Endothelial cell of umbilical vein (primary cell): ENCODE data around the gene TNRC6C. TPM values are rescaled to one million over a fixed set of nuclear protein-coding genes. Genes with fewer than 3 reads are reported as not detected.

Experiments used
- BruUV-seq: library from RNA; stranded (reverse); fragments of 400-500 nt; replicated peaks from 2 replicates; lab custom pipeline; 2021; lab: Mats Ljungman, UMichigan
- CTCF ChIA-PET: fragments of 300-600, 350-600 bp; sonication (Branson Sonifier 250); formaldehyde crosslinking; loops from one replicate; lab custom pipeline; 2021; ENCODE audit warnings: antibody characterized with exemption, inconsistent platforms; lab: Charles Lee
- POLR2A ChIA-PET: fragments of 300-600, 350-600 bp; sonication (Branson Sonifier 250); formaldehyde crosslinking; loops from one replicate; lab custom pipeline; 2021; ENCODE audit warnings: antibody characterized with exemption, inconsistent platforms; lab: Charles Lee
- DNase-seq: peaks from one replicate; pipeline ENCODE4 v3.0.0-alpha.2; 2011; ENCODE audit warnings: low read depth, low spot score
- FAIRE-seq: peaks from 2 replicates; lab custom pipeline; 2011; peaks lifted over from hg19 to GRCh38; lab: Jason Lieb, UNC
- H2AFZ ChIP-seq: 2 replicates; pipeline ENCODE4 v1.6.0; 2012; ENCODE audit warnings: low read depth, low read length, control low read depth, inconsistent platforms
- H3K27ac ChIP-seq: 2 replicates; pipeline ENCODE4 v1.5.1; 2011; ENCODE audit warnings: low read depth, mild to moderate bottlenecking, control low read depth, low read length, moderate library complexity; ENCODE audit not compliant: insufficient read depth
- H3K27me3 ChIP-seq, 2 experiments: 2 replicates each; pipeline versions ENCODE4 v1.6.0 to v1.6.1; 2011; ENCODE audit warnings: low read length in 2 of 2, mixed read lengths in 1 of 2; ENCODE audit not compliant: control insufficient read depth in 2 of 2, insufficient read depth in 2 of 2
- H3K36me3 ChIP-seq, 2 experiments: 2 replicates in 1 of 2; 3 replicates in 1 of 2; pipeline ENCODE4 v1.5.1; 2011; ENCODE audit warnings: low read length in 2 of 2, mild to moderate bottlenecking in 1 of 2, moderate library complexity in 1 of 2; ENCODE audit not compliant: control insufficient read depth in 2 of 2, insufficient read depth in 2 of 2; ENCODE audit errors: extremely low read depth in 1 of 2
- H3K4me1 ChIP-seq: 3 replicates; pipeline ENCODE4 v1.5.1; 2011; ENCODE audit warnings: mild to moderate bottlenecking, low read length; ENCODE audit not compliant: control insufficient read depth, insufficient read depth; ENCODE audit errors: extremely low read depth
- H3K4me2 ChIP-seq: 2 replicates; pipeline ENCODE4 v1.6.1; 2011; ENCODE audit warnings: low read length, control low read depth, mixed read lengths; ENCODE audit not compliant: insufficient read depth
- H3K4me3 ChIP-seq, 3 experiments: fragments of 200-600 bp in 1 of 3; sonication (generic), shearing (Covaris generic) in 1 of 3; replicated peaks in 1 of 3; 2 replicates each; pipeline ENCODE4 v1.5.1; 2011 to 2016; ENCODE audit warnings: control low read depth in 3 of 3, low read length in 3 of 3, mild to moderate bottlenecking in 2 of 3, inconsistent platforms in 1 of 3, low read depth in 1 of 3, moderate library complexity in 1 of 3; ENCODE audit not compliant: insufficient read depth in 1 of 3
- H3K79me2 ChIP-seq: 2 replicates; pipeline ENCODE4 v1.6.0; 2012; ENCODE audit warnings: low read length, inconsistent platforms; ENCODE audit not compliant: control insufficient read depth, insufficient read depth
- H3K9ac ChIP-seq: replicated peaks from 2 replicates; pipeline ENCODE3; 2011; ENCODE audit warnings: low read length, control low read depth; ENCODE audit not compliant: insufficient read depth; ENCODE audit errors: extremely low read depth
- H3K9me1 ChIP-seq: replicated peaks from 3 replicates; pipeline ENCODE4 v1.6.0; 2011; ENCODE audit warnings: mild to moderate bottlenecking, low read length; ENCODE audit not compliant: control insufficient read depth, insufficient read depth; ENCODE audit errors: extremely low read depth
- H3K9me3 ChIP-seq: replicated peaks from 2 replicates; pipeline ENCODE4 v1.5.1; 2012; ENCODE audit warnings: low read length, inconsistent platforms; ENCODE audit not compliant: control insufficient read depth, insufficient read depth
- H4K20me1 ChIP-seq: replicated peaks from 2 replicates; pipeline ENCODE3; 2011; ENCODE audit warnings: mild to moderate bottlenecking, low read length; ENCODE audit not compliant: control insufficient read depth, insufficient read depth; ENCODE audit errors: extremely low read depth
- CTCF ChIP-seq, 2 donors: IDR thresholded peaks; 1 replicate in 1 of 2; 2 replicates in 1 of 2; pipeline ENCODE4 v1.5.1; 2011; ENCODE audit warnings: low read length in 2 of 2, mild to moderate bottlenecking in 2 of 2, moderate library complexity in 2 of 2, control low read depth in 1 of 2, inconsistent platforms in 1 of 2, low read depth in 1 of 2; ENCODE audit not compliant: insufficient read depth in 1 of 2; ENCODE audit errors: extremely low read depth in 1 of 2
- EZH2 ChIP-seq: IDR thresholded peaks from 2 replicates; pipeline ENCODE4 v1.6.1; 2012; ENCODE audit warnings: borderline replicate concordance, low read depth, mild to moderate bottlenecking, moderate library complexity, low read length, inconsistent platforms; ENCODE audit not compliant: severe bottlenecking
- FOS ChIP-seq: IDR thresholded peaks from 2 replicates; pipeline ENCODE4 v1.6.1; 2011; ENCODE audit warnings: mild to moderate bottlenecking, low read length, moderate library complexity, borderline replicate concordance; ENCODE audit not compliant: insufficient read depth
- GATA2 ChIP-seq: IDR thresholded peaks from 2 replicates; pipeline ENCODE4 v1.7.0; 2011; ENCODE audit warnings: low read depth, mild to moderate bottlenecking, moderate library complexity, mixed read lengths, low read length; ENCODE audit not compliant: insufficient read length, insufficient read depth
- JUN ChIP-seq: IDR thresholded peaks from 2 replicates; pipeline ENCODE4 v1.6.1; 2011; ENCODE audit warnings: borderline replicate concordance, low read depth; ENCODE audit not compliant: insufficient read length, insufficient read depth
- MAX ChIP-seq: IDR thresholded peaks from 2 replicates; pipeline ENCODE4 v1.6.1; 2011; ENCODE audit not compliant: insufficient read depth, insufficient read length
- MYC ChIP-seq: IDR thresholded peaks from one replicate; pipeline ENCODE4 v1.6.1; 2011; ENCODE audit warnings: mild to moderate bottlenecking, low read depth, low read length
- POLR2A ChIP-seq: IDR thresholded peaks from 2 replicates; pipeline ENCODE4 v1.6.1; 2012; ENCODE audit warnings: low read depth, mild to moderate bottlenecking, control low read depth, low read length
- POLR2AphosphoS5 ChIP-seq: IDR thresholded peaks from 2 replicates; pipeline ENCODE4 v1.6.1; 2012; ENCODE audit warnings: low read depth, mild to moderate bottlenecking, control low read depth, low read length, moderate library complexity; ENCODE audit not compliant: insufficient read depth
- dilution Hi-C: fragments of 300-500 bp; cut with MboI; formaldehyde crosslinking; loops from one replicate; pipeline ENCODE4 v1.15.0; 2019; ENCODE audit warnings: low sequenced_read_pairs; ENCODE audit not compliant: extremely low pct_ligation_motif_present
- intact Hi-C: fragments of 100-400 bp; cut with micrococcal nuclease; formaldehyde crosslinking; loops from one replicate; pipeline ENCODE4 v1.10.0; 2022
- polyA plus RNA-seq, 4 experiments: library from polyadenylated mRNA; depleted of rRNA in 3 of 4; stranded (reverse) in 3 of 4; unstranded in 1 of 4; fragments of >200 nt; gene quantifications; 2 replicates each; pipeline versions ENCODE4 v1.2.1 to v1.2.3, GENCODE V29; 2011 to 2012; ENCODE audit warnings: missing spikeins in 1 of 4
- total RNA-seq: library from RNA; stranded (reverse); gene quantifications from 2 replicates; pipeline ENCODE4 v1.2.3, GENCODE V29; 2021

Gene TNRC6C
- total and polyA plus RNA-seq, 2 donors (not counting 3 experiments of a cell fraction or from before 2014, with no cell fraction given) = 2.1 to 17.5 TPM

GRCh38 chr17:78006338-78006737 lies 47.8 kb downstream of the TNRC6C start:
- H3K27ac ChIP-seq = no peak overlapping the region
- POLR2A ChIA-PET = interaction anchor here (0.9 kb wide), 1 partner anchor 48 kb away, joined by 4 read pairs; the partner anchor contains the start of gene TNRC6C
- H3K36me3 ChIP-seq = no peaks in the 10 kb centered on the region
- no peak overlapping the region for H3K4me2 ChIP-seq
- FAIRE-seq (no peak), DNase-seq (no peak)
- dilution Hi-C loops = no loop called here
- no peaks in the 10 kb centered on the region for H3K79me2 ChIP-seq
- peaks cover 23% of the 10 kb centered on the region for H3K4me1 ChIP-seq
- TF ChIP-seq JUN = no peak
- no peak for TF ChIP-seq CTCF (IDR thresholded peaks at IDR 0.05; ENCODE audit: extremely low read depth in 1 of 2, insufficient read depth in 1 of 2, low read depth in 1 of 2, low read length in 2 of 2)
- no peak for TF ChIP-seq POLR2AphosphoS5
- no peak for TF ChIP-seq GATA2
- TF ChIP-seq MAX = no peak
- no peak for TF ChIP-seq EZH2
- TF ChIP-seq MYC = no peak
- TF ChIP-seq POLR2A = no peak
- TF ChIP-seq FOS = no peak
- intact Hi-C loops = no loop called here
- H2AFZ ChIP-seq = no peak overlapping the region
- no peak overlapping the region for H3K4me3 ChIP-seq
- H3K9ac ChIP-seq = no peak overlapping the region
- BruUV-seq = no TSS peak
- no peaks in the 10 kb centered on the region for H4K20me1 ChIP-seq
- CTCF ChIA-PET = interaction anchor here (0.8 to 5.9 kb wide), 3 partner anchors 7 to 36 kb away, joined by 3 to 41 read pairs (median 12); no protein-coding TSS in a partner anchor
- no peaks in the 10 kb centered on the region for H3K27me3 ChIP-seq
- H3K9me3 ChIP-seq = no peaks in the 10 kb centered on the region
- no peaks in the 10 kb centered on the region for H3K9me1 ChIP-seq
